Progenitor cell of endocrine pancreas (in vitro differentiated cells): ENCODE measurements around the gene LPO. TPM values are rescaled to one million over a fixed set of nuclear protein-coding genes. Genes with fewer than 3 reads are reported as not detected.
A peak's percentile ranks its signal among the peaks of the same experiment; 100 is the strongest.

Source experiments
- DNase-seq: peaks from one replicate; pipeline ENCODE4 v3.0.0; 2021; ENCODE audit warnings: low spot score; ENCODE audit not compliant: unreplicated experiment
- H3K27ac Mint-ChIP-seq: 2 replicates; pipeline ENCODE4 v1.8.0; 2021; ENCODE audit warnings: mild to moderate bottlenecking, moderate library complexity, mixed read lengths
- H3K27me3 Mint-ChIP-seq: 2 replicates; pipeline ENCODE4 v1.8.0; 2021; ENCODE audit warnings: mixed read lengths
- H3K36me3 Mint-ChIP-seq: 2 replicates; pipeline ENCODE4 v1.8.0; 2022; ENCODE audit warnings: mixed read lengths; ENCODE audit not compliant: insufficient read depth
- H3K4me1 Mint-ChIP-seq: 2 replicates; pipeline ENCODE4 v1.8.0; 2021; ENCODE audit warnings: low read depth, mixed read lengths
- H3K4me3 Mint-ChIP-seq: 2 replicates; pipeline ENCODE4 v1.8.0; 2021; ENCODE audit warnings: low read depth, mild to moderate bottlenecking, moderate library complexity, mixed read lengths
- H3K9me3 Mint-ChIP-seq: 2 replicates; pipeline ENCODE4 v1.8.0; 2021; ENCODE audit warnings: low read depth, mixed read lengths
- CTCF ChIP-seq: fragments of 200-600 bp; sonication (generic); IDR thresholded peaks from one replicate; pipeline ENCODE4 v1.5.0; 2021; ENCODE audit warnings: antibody characterized with exemption, mild to moderate bottlenecking; ENCODE audit not compliant: unreplicated experiment
- total RNA-seq: library from RNA; stranded (reverse); gene quantifications from 2 replicates; pipeline ENCODE4 v1.2.1, GENCODE V29; 2021

The LPO gene
- total RNA-seq, 1 donor from 2014 or later, result not detected

GRCh38 chr17:58272367-58273280 is 34.2 kb downstream of the LPO start:
- Mint-ChIP-seq H3K9me3 (no peaks in the 10 kb centered on the region), H3K4me3 (no peak overlapping the region), H3K36me3 (no peaks in the 10 kb centered on the region), H3K27me3 (peaks cover 10% of the 10 kb centered on the region), H3K27ac (no peak overlapping the region), H3K4me1 (no peaks in the 10 kb centered on the region)
- TF ChIP-seq CTCF, result no peak
- no peak for DNase-seq

GRCh38 chr17:58273453-58274104 is 35.2 kb downstream of the LPO start:
- no peak for TF ChIP-seq CTCF

DNA sequence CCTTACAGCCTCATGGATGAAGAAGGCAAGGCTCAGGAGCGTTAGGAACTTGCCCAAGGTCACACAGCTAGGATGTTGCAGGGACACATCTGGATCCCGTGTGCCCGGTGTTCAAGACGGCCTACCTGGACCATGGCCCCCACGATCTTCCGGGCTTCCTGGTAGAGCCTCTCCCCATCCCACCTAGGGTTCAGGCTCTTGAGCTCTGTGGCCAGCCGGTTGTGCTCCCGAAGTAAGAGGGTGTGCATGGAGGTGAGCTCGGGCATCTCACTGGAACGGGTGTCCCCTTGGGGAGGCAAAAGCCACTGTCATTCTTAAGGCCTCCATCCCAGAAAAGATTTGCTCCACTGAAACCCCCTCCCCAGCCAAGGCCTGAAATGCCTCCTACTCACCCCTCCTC is 37.0 kb downstream of the LPO start:
- H3K27ac Mint-ChIP-seq, result no peak overlapping the region
- no peaks in the 10 kb centered on the region for H3K36me3 Mint-ChIP-seq
- H3K27me3 Mint-ChIP-seq, result peaks cover 24% of the 10 kb centered on the region
- H3K4me3 Mint-ChIP-seq, result no peak overlapping the region
- no peaks in the 10 kb centered on the region for H3K4me1 Mint-ChIP-seq
- no peak for DNase-seq
- TF ChIP-seq CTCF, result no peak
- H3K9me3 Mint-ChIP-seq, result no peaks in the 10 kb centered on the region

More at GRCh38 chr17:58273453-58274104, 35.2 kb downstream of the LPO start:
- Mint-ChIP-seq H3K36me3 (no peaks in the 10 kb centered on the region), H3K27ac (no peak overlapping the region), H3K9me3 (no peaks in the 10 kb centered on the region), H3K27me3 (peaks cover 15% of the 10 kb centered on the region), H3K4me3 (no peak overlapping the region), H3K4me1 (no peaks in the 10 kb centered on the region)
- DNase-seq, result no peak

DNA sequence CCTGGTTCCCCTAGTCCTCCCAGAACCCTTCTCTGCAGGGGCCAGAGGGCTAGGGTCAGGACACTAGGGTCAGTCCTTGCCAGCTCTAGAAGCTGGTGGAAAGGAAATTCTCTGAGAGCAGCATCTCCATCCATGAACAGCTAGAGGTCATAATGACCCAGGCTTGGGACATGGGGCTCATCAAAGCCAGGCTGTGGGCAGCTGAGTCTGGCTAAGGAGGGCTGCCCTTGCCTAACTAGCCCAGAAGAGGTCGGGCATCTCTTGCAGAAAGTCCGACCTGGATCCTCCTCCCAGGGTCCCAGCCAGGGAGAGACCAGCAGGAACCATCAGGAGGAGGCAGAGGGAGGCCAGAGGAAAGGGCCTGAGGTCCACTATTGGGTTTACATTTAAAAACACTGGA is 38.0 kb downstream of the LPO start:
- Mint-ChIP-seq H3K9me3 (no peaks in the 10 kb centered on the region), H3K27ac (no peak overlapping the region), H3K4me1 (no peaks in the 10 kb centered on the region), H3K36me3 (no peaks in the 10 kb centered on the region), H3K27me3 (peaks cover 26% of the 10 kb centered on the region), H3K4me3 (no peak overlapping the region)
- TF ChIP-seq CTCF, result no peak
- no peak for DNase-seq

DNA sequence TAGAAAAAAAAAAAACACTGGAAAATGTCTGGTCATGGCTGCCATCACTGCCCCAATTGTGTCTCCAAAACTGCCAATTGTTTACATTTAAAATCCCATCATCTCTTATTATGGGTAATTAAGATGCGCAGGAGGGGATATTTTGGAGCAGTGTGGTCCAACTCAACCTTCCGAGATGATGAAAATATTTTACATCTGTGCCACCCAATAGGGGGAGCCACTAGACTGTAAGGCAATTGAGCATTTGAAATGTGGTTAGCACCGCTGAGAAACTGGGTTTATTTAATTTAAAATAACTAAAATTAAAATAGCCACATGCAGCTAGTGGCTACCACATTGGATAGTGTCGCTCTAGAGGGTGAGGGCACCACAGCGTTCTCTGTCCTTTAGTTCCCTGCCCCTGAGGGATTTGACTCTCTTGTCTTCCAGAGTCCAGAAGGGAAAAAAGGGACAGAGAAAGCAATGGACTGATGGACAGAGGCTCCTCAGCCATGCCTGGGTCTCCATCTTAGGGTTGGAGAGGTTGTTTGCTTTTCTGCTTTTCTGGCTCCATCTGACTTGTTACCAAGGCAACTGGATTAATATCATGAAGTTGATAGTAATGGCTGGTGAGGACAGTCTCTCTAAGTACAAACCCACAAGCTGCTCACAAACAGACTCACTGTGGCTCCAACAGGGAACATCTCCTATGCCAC is 38.9 kb downstream of the LPO start:
- Mint-ChIP-seq H3K27me3 (peaks cover 26% of the 10 kb centered on the region), H3K4me3 (no peak overlapping the region), H3K27ac (no peak overlapping the region), H3K36me3 (no peaks in the 10 kb centered on the region), H3K9me3 (no peaks in the 10 kb centered on the region), H3K4me1 (no peaks in the 10 kb centered on the region)
- peak; percentile 29 for TF ChIP-seq CTCF
- no peak for DNase-seq
